Muscle of leg (tissue), 11 donors: Measurements from ENCODE around the gene ADAMTS15. TPM values are rescaled to one million over a fixed set of nuclear protein-coding genes. Genes with fewer than 3 reads are reported as not detected.

Source experiments
- DNase-seq: peaks from one replicate; pipeline ENCODE4 v3.0.0; 2013
- H3K27ac ChIP-seq: one replicate; pipeline ENCODE4 v1.5.1; 2013; ENCODE audit warnings: mild to moderate bottlenecking, low read length, control low read depth
- H3K27me3 ChIP-seq: one replicate; pipeline ENCODE4 v1.6.1; 2013; ENCODE audit warnings: low read length; ENCODE audit not compliant: control insufficient read depth, insufficient read depth
- H3K36me3 ChIP-seq: one replicate; pipeline ENCODE4 v1.6.1; 2013; ENCODE audit warnings: low read length; ENCODE audit not compliant: control insufficient read depth, insufficient read depth
- H3K4me1 ChIP-seq: one replicate; pipeline ENCODE4 v1.6.1; 2013; ENCODE audit warnings: low read length; ENCODE audit not compliant: control insufficient read depth, insufficient read depth
- H3K4me3 ChIP-seq: one replicate; pipeline ENCODE4 v1.5.1; 2013; ENCODE audit warnings: low read length, control low read depth
- H3K9me3 ChIP-seq: replicated peaks from 2 replicates; pipeline ENCODE4 v1.6.1; 2013; ENCODE audit warnings: low read depth, low read length; ENCODE audit not compliant: control insufficient read depth
- WGBS: methylation state at CpG from one replicate; pipeline ENCODE4 v1.1.5; 2013; ENCODE audit warnings: missing lambda C conversion rate; ENCODE audit not compliant: insufficient coverage; 5-methylcytosine and 5-hydroxymethylcytosine counted together
- polyA plus RNA-seq, 8 donors: library from polyadenylated mRNA; unstranded; fragments of 120-200 nt; gene quantifications; one replicate each; pipeline versions ENCODE4 v1.2.1 to v1.2.3, GENCODE V29; 2013; ENCODE audit warnings: inconsistent platforms in 1 of 8, low replicate concordance in 1 of 8; ENCODE audit not compliant: insufficient read length in 8 of 8, insufficient read depth in 1 of 8
- total RNA-seq: library from RNA; stranded (reverse); fragments of 120-200 nt; gene quantifications from one replicate; pipeline ENCODE4 v1.2.4, GENCODE V29; 2013

ADAMTS15 gene
- total and polyA plus RNA-seq, 9 donors, result 17.8 to 33.4 (median 24.6) TPM

DNA sequence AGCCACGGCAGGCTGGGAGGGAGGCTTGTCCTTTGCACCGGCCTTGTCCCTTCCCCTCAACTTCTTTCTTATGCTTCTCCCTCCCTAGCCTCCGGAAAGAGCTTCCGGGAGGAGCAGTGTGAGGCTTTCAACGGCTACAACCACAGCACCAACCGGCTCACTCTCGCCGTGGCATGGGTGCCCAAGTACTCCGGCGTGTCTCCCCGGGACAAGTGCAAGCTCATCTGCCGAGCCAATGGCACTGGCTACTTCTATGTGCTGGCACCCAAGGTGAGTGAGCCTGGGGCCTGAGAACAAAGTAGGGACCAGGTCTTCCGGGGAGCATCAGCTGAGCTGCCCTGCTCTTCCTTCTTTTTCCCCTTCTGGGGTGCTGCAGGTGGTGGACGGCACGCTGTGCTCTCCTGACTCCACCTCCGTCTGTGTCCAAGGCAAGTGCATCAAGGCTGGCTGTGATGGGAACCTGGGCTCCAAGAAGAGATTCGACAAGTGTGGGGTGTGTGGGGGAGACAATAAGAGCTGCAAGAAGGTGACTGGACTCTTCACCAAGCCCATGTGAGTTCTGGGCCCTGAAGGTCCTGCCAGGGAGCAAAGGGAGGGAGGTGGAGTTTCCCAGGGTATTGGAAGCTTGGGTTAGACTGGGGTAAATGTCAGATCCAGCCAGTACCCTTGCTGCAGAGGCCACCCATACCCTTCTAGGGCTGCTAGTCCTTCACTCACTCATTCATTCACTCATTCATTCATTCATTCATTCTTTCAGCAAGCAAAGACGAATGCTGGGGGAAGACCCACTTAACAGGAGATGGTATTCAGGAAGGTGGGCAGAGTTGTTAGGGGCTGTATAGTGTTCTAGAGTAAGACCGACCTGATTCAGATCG is 22.6 kb downstream of the ADAMTS15 start:
- 88% methylated on average over 12 of the region's 20 CpGs for WGBS
- Histone ChIP-seq H3K9me3 (no peaks in the 10 kb centered on the region), H3K4me1 (peaks cover 5% of the 10 kb centered on the region), H3K4me3 (no peak overlapping the region), H3K27ac (no peak overlapping the region), H3K27me3 (no peaks in the 10 kb centered on the region), H3K36me3 (peaks cover 72% of the 10 kb centered on the region)
- DNase-seq, result no peak

DNA sequence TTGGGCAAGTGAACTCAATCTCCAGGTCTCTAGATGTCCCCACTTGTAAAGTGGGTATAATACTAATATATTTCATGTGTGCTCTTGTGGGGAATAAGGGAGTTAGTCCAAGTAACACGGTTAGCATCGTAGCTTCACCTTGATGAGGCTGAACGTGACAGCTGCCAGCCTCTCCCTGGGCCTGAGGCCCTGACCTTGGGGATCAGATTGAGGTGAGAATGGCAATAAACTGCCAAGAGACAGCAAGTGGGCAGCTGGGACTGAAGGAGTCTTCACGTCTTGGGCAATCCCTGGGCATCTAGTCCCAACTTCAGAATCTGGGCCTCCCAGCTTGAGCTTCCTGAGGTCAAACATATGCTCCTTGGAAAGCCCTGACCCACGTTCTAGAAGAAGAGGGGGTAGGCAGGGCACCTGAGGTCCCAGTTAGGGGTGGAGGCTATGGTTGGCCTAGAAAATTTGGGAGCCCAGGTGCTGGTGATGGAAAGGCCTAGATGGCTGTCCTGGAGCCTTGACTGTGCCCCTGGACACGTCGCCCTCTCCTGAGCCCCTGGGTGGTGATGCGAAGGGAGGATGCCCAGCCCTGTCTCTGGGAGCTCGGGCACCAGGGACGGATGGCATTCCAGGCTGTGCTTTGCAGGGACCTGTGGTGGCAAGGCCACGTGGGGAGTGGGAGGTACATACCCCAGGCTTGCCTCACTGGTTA is 23.4 kb downstream of the ADAMTS15 start:
- Histone ChIP-seq H3K4me1 (peaks cover 12% of the 10 kb centered on the region), H3K4me3 (no peak overlapping the region), H3K9me3 (no peaks in the 10 kb centered on the region), H3K27me3 (no peaks in the 10 kb centered on the region), H3K27ac (no peak overlapping the region), H3K36me3 (peaks cover 71% of the 10 kb centered on the region)
- WGBS, result 82% methylated on average over 10 of the region's 11 CpGs
- no peak for DNase-seq

DNA sequence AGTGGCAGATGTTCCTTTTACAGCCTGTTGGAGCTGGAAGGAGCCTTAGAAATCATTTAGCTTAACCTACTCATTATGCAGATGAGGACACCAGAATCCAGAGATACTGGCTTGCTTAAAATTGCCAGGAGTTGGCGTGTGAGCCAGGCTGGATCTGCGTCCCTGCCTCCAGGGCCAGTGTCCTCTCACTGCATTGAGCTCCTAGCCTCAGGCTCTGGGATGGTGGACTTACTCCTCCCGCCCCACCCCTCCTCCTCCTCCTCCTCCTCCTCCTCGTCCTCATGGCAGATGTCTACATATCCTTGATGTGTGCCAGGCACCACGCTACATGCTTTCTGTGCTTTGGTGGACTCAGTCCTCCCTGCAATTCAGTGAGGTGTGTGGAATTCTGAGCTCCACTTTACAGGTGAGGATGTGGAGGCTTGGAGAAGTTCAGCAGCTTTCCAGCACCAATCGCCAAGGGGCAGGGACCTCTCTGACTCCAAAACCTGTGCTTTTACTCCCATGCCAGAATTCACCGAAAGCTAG is 24.1 kb downstream of the ADAMTS15 start:
- Histone ChIP-seq H3K27ac (no peak overlapping the region), H3K4me1 (peaks cover 18% of the 10 kb centered on the region), H3K9me3 (no peaks in the 10 kb centered on the region), H3K4me3 (no peak overlapping the region), H3K27me3 (no peaks in the 10 kb centered on the region), H3K36me3 (peaks cover 65% of the 10 kb centered on the region)
- WGBS, result 93% methylated on average over 5 of the region's 7 CpGs
- no peak for DNase-seq

DNA sequence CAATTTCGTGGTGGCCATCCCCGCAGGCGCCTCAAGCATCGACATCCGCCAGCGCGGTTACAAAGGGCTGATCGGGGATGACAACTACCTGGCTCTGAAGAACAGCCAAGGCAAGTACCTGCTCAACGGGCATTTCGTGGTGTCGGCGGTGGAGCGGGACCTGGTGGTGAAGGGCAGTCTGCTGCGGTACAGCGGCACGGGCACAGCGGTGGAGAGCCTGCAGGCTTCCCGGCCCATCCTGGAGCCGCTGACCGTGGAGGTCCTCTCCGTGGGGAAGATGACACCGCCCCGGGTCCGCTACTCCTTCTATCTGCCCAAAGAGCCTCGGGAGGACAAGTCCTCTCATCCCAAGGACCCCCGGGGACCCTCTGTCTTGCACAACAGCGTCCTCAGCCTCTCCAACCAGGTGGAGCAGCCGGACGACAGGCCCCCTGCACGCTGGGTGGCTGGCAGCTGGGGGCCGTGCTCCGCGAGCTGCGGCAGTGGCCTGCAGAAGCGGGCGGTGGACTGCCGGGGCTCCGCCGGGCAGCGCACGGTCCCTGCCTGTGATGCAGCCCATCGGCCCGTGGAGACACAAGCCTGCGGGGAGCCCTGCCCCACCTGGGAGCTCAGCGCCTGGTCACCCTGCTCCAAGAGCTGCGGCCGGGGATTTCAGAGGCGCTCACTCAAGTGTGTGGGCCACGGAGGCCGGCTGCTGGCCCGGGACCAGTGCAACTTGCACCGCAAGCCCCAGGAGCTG is 24.8 kb downstream of the ADAMTS15 start:
- H3K27ac ChIP-seq, result no peak overlapping the region

DNA sequence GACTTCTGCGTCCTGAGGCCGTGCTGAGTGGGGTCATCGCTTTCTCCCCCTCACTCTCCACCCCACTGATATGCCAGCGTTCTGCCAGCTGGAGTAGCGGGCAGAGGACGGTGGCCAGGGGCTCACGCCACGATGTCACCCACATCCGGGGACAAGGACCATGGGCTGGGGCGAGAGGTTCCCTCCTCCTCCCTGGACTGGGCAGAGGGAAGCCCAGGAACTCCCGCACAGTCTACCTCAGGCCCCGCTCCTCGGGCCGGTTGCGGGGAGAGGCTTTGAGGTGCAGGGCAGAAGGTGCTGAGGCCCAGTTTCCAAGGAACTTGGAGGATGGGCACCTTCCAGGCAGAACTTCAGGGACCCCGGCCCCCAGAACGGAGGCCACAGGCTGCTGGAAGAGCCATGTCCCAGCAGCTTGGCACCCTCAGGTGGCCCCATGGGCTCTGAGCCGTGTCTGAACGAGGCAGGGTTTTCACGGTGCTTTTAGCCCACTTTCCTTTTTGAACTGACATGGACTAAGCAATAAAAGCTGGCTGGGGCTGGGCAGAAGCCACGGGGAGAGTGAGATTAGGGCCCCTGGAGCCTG is 25.4 kb downstream of the ADAMTS15 start:
- no peaks in the 10 kb centered on the region for H3K9me3 ChIP-seq
- DNase-seq, result no peak
- H3K36me3 ChIP-seq, result peaks cover 58% of the 10 kb centered on the region
- H3K4me3 ChIP-seq, result no peak overlapping the region
- H3K27me3 ChIP-seq, result no peaks in the 10 kb centered on the region
- no peak overlapping the region for H3K27ac ChIP-seq
- peaks cover 31% of the 10 kb centered on the region for H3K4me1 ChIP-seq
- 84% methylated on average over 14 of the region's 21 CpGs for WGBS

More for the DNA sequence above, 24.8 kb downstream of the ADAMTS15 start:
- H3K27me3 ChIP-seq, result no peaks in the 10 kb centered on the region
- WGBS, result 94% methylated on average over 52 of the region's 52 CpGs
- no peak overlapping the region for H3K4me3 ChIP-seq
- peaks cover 58% of the 10 kb centered on the region for H3K36me3 ChIP-seq
- DNase-seq, result no peak
- H3K9me3 ChIP-seq, result no peaks in the 10 kb centered on the region
- H3K4me1 ChIP-seq, result peaks cover 24% of the 10 kb centered on the region

DNA sequence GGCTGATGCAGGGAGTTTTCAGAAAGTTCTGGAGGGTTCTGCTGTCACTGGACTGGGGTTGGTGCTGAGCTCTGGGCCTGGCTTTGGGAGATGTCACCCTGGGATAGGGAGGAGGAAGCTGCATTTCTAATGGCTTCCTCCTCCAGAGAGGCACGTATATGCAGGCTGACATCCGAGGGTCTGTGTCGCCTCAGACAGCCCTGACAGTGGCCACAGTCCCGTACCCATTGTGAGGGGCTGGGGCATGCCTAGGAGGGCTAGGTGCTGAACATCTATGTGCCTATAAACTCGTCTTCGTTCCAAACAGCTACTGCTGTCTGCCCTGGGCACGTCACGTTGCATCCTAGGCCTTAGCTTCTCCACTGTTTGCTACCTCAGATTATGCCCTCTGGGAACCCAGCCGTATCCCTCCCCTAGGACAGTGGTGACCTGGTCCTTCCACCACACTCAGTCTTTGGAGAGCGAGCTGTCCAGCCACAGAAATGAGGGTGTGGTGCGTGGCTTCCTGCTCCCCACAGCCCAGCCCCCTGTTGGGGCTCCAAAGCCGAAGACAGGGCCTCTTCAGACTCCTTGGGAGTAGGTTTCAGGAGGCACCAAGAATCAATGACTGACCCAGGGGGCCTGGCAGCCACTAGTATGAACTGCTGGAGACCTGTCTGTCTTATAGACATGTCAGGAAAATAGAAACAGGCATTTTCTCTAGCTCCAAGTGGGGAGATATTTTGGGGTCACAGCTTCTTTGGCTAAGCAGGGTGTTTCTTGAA is 26.4 kb downstream of the ADAMTS15 start:
- Histone ChIP-seq H3K4me3 (no peak overlapping the region), H3K4me1 (peaks cover 37% of the 10 kb centered on the region), H3K36me3 (peaks cover 55% of the 10 kb centered on the region), H3K27ac (no peak overlapping the region), H3K9me3 (no peaks in the 10 kb centered on the region), H3K27me3 (no peaks in the 10 kb centered on the region)
- WGBS, result 91% methylated on average over 11 of the region's 12 CpGs
- no peak for DNase-seq

DNA sequence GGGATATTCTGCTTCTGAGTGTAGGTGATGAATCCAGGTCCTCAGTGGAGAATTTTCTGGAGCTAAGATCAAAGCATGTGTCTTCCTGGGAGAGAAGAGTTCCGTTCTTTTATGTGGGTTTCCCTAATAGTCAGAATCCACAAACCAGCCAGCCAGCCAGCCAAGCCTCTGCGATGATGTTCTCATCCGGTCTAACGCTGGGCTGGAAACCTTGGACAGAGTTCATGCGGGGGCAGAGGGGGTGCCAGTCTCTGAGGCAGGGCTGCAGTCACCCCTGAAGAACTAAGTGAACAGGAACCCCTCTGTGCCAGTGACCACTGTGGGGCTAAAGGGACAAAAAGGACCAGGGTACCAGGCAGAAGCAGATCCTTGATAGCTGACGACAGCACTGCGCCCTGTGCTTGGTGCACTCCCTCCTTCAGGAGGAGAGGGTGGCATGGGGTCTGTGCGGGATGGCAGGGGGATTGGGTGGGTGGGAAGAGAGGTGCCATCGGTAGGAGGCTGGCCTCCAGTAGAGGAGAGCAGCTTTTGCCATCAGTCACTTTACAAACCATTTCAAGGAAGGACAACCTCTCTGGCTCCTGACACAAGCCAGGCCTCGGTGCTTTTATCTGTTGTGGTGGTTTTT is 27.1 kb downstream of the ADAMTS15 start:
- WGBS, result 89% methylated on average over 6 of the region's 10 CpGs
- Histone ChIP-seq H3K9me3 (no peaks in the 10 kb centered on the region), H3K36me3 (peaks cover 54% of the 10 kb centered on the region)

DNA sequence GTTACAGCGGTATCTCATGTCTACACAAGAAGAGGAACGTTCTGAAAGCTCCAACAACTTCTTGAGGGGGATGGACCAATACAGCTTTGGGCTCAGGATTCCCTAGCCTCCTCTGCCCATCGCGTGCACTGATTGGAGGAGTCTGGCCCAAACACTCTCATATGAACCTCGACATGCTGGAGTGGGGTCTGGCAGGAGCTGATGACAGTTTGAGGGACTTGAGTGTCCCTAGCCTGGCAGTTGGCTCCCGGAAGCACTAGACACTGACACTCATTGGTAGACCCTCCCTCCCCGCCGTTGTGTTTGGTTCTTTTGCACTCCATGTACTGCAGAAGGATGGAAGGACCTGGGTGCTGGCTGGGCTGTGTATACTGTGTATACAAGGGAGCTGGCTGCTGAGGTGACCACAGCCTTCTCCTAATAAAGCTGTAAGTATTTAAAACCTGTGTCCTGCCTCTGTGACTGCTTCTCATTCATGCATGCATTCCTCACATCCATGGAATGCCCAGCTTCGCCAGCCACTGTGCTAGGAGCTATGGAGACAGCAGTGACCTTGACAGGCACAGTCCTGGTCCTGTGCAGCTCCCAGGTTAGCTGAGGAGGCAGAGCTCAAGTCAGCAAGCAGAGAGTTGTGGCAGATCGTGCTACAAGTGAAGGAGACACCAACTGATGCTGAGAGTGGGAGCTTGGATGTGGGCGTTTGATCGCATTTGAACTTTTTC is 27.9 kb downstream of the ADAMTS15 start:
- H3K27me3 ChIP-seq, result no peaks in the 10 kb centered on the region
- WGBS, result 81% methylated on average over 6 of the region's 12 CpGs
- no peaks in the 10 kb centered on the region for H3K9me3 ChIP-seq
- H3K4me1 ChIP-seq, result peaks cover 46% of the 10 kb centered on the region
- no peak for DNase-seq
- H3K4me3 ChIP-seq, result no peak overlapping the region
- peaks cover 47% of the 10 kb centered on the region for H3K36me3 ChIP-seq
- peak overlapping the region; percentile 71 for H3K27ac ChIP-seq

More for the DNA sequence above, 27.1 kb downstream of the ADAMTS15 start:
- Histone ChIP-seq H3K4me1 (peaks cover 43% of the 10 kb centered on the region), H3K4me3 (no peak overlapping the region), H3K27me3 (no peaks in the 10 kb centered on the region), H3K27ac (no peak overlapping the region)
- no peak for DNase-seq
